DLD1 (cell line): Measurements from ENCODE around the gene RNPS1.
"Not testable (repeated sequence)": the region's sequence is repeated elsewhere in the genome, so short reads cannot be mapped to it uniquely, and the experiment has no call there.

ENCODE experiments used
- in situ Hi-C: cut with HindIII; loops from 2 replicates; pipeline ENCODE4 v1.10.0; 2017; ENCODE audit warnings: low sequenced_read_pairs

The RNPS1 gene

DNA sequence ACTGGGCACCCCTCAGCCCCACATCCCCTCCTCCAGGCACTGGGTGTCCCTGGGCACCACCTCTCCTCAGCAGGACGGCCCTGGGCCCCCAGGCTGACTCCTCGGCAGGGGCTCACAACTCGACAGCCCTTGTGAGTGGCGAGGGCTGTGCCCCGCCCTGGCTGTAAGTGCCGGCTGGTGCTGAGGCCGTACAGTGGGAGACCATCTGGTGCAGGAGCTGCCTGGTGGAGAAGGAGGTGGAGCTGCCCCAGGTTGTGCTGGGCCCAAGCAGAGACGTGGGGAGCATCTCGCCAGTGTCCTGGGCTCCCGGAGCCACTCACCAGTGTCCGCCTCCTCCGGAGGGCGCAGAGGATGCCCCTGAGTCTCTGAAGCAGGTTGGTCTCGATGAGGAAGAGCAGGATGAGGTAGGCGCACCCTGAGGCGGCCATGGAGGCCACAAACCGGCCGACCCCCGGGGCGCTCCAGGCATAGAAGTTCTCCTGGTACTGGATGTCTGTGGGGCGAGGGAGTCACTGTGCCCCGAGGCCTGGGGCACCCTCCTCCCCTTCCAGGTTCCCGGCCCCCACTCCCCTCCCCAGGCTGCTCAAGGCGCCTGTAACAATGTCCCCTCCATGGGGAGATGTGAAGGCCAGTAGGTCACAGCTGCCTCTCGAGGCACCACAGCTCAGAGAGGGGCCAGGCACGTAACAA lies 15.1 kb upstream of the RNPS1 start:
- in situ Hi-C loops: no loop called here

DNA sequence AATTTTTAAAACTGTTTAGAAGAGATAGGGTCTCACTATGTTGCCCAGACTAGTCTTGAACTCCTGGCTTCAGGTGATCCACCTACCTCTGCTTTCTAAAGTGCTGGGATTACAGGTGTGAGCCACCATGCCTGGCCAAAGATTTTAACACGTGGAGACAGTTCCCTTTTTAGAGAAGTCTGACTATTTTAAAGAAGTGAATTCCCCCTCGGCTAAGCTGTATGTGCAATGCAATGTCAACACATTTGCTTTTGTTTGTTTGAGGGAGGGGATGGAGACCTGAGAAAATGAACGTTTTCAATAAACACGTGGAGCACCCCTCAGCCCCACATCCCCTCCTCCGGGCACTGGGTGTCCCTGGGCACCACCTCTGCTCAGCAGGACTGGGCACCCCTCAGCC lies 14.3 kb upstream of the RNPS1 start:
- in situ Hi-C loops: no loop called here

DNA sequence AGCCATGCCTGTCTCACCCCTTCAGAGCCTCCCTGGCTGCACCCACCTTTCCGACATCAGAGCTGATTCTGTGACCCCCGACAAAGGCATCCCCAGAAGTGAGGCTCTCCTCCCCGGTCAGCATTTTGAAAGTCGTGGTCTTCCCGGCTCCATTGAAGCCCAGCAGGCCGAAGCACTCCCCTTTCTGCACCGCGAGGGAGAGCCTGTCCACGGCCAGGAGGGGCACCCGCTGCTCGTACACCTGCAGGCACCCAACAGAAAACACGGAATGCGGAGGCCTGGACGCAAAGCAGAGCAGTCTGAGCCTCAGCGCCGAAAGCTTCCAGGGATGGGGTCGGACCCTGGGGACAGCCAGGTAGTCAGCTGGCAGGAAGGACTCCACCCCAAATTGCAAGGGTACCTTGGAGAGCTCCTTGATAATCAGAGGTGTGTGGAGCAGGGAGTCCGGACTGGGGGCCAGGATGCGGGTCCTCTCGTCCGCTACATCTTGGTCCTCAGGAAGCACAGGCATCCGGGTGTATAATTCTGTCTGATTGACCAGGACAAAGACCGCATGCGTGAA lies 13.1 kb upstream of the RNPS1 start:
- in situ Hi-C loops: no loop called here

DNA sequence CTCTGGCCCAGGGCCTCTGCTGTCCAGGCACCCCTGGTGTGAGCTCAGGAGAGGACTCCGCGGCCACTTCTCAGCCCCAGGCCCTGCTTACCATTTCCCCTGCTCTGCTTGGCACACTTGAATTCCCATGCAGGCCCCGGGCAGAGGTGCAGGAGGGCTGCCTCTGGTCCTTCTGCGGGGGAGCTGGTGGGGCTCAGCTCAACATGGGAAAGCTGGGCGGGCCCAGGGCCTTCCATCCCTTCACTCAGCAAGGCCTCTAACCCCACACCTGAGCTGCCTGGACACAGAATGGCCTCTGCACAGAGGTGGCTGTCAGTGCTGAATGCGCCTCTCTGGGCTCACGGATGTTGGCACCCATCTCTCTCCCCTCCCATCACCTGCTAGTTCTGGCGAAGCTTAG lies 12.5 kb upstream of the RNPS1 start:
- in situ Hi-C loops: no loop called here

DNA sequence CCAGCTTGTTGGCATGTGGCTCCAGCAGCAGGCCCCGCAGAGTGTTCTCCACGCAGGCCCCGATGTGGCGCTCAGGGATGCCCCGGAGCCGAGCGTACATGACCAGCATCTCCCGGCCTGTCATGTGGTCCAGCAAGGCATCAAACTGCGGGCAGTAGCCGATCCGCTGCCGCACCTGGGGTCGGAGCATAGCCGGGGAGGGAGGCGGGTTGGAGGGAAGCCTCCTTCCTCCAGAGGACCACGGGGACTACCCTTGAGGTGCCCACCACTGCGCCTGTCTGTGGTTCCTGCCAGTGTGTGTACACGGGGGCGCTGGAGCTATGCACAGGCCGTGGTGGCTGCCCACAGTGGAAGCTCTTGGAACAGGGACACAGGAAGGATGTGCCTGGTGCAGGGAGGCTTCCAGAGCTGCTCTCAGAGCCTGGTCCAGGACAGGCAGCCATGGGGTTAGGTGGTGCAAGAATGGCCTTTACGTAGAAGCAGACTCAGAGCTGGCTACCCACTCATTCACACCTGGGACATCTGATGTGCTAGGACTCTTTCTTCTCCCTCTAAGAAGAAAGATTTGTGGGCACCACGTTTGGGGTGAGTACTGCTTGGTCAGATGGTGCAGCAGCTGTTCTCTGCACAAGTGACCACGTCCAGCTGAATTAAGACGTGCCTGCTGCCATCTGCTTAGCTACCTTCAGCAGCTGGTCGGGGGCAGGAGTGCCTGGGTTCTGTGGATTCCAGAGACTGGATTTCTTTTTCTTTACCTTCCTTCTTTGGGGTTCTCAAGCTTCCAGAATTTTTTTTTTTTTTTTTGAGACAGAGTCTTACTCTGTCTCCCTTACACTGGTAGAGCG lies 11.3 kb upstream of the RNPS1 start:
- in situ Hi-C loops: no loop called here

DNA sequence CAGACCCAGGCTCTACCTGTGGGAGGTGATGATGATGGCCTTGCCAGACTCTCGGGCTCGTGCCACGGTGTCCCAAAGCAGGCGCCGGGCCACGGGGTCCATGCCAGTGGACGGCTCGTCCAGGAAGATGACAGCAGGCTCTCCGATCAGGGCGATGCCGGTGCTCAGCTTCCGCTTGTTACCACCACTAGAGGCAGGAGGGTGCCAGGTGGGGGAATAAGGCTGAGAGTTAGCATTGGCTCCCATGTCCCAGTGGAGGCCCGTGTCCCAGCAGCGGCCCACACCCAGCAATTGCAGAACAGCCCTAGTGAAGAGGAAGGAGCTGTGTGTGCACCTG lies 10.3 kb upstream of the RNPS1 start:
- in situ Hi-C loops: no loop called here

DNA sequence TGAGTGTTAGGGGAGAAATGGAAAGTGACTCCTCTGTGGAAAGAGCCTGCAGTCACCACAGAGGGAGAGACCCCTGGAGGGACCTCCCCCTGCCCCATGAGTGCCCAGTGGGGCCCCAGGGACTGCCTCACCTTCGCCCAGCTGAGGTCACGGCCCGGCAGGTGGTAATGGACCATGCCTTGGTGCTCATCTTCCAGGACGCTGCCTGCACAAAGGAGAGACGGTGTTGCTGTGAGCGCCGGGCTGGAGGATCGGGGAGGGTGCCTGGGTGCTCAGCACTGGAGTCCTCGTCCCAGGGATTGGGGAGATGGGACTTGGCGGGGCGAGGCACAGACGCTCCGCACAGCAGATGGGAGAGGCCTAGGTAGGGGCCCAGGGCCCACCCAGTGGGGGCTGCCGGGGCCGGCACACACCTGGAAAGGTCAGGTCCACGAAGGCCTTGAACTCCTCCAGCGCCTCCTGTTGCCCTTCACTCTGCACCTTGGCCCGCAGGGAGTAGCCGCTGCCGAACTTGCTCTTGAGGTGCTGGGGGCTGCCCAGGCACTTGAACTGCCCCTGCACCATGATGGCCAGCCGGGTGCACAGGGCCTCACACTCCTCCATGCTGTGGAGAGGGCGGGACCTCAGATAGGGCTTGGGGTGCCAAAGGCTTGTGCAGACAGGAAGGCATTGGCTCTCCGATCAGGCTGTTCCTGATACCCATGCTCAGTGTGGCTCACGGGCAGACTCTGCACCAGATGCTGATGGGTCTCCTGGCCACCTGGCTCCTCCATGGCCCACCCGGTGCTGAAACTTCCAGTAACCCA lies 9.7 kb upstream of the RNPS1 start:
- in situ Hi-C loops: no loop called here

DNA sequence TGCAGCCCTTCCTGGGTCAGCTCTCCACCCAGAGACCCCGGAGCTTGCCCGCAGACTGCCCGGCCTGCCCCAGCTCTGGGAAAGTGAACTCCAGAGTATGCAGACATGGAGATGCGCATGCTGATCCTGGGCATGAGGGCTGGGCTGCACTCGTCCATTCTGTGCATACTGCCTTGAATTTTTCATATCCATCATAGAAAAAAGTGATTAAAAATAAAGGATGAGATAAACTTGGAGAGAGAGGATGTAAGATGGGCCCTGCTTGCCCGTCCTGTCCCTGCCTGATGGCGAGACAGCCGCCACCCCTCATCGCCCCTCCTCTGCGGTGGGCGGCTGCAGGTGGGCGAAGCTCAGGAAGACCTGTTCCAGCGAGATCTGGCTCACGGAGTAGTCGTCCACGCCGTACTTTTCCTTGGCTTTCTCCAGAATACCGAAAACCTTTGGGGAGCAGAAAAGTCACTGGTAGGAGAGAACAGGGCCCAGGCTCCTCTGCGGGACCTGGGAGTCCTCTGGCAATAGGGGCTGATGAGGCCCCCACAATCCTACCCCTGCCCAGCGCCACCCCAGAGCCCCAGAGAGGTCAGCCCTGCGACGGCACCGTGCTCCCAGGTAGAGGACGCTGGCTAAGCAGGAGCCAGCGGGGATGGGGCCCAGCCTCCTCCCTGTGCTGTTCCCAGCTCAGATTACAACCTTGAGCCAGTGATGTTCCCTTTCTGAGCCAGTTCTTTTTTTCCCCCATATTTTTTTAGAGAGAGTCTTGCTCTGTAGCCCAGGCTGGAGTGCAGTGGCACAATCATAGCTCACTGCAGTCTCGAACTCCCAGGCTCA lies 8.7 kb upstream of the RNPS1 start:
- in situ Hi-C loops: no loop called here

DNA sequence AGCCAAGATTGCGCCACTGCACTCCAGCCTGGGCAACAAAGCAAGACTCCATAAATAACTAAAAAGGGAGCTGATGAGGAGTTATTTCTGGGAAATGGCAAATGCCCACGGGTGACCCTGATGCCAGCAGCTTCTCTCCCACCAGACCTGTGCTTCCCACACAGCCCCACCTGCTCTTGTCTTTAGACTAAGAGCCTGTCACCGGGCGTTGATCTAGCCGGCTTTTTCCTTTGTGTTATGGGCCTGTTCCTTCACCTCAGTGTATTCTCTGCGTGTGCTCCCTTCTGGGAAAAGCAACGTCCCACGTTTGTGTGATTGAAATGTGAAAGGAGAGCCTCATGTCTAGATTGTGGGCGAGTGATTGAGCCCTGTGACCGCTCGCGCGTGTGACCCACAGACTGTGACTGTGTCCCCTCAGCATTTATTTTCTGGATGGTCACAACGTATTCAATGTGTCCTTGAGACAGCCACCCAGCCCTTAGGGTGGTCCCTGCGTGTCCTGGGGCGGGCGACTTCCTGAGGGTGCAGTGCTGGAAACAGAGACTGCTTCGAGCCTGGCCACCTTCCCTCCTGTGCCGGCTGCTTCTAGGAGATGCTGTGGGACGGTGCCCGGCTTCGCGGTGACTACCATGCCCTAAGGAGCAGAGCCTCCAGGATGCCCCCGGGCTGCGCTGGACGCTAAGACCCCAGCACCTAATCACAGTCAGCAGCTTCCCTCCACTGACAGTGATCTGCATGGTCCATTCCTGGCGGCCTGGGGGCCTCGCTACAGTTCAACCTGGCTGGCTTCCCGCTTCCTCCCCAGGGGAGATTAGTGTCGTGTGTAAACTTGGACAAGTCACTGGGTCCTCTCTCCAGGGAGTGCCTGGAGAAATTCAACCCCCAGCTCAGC lies 7.8 kb upstream of the RNPS1 start:
- in situ Hi-C loops: no loop called here

DNA sequence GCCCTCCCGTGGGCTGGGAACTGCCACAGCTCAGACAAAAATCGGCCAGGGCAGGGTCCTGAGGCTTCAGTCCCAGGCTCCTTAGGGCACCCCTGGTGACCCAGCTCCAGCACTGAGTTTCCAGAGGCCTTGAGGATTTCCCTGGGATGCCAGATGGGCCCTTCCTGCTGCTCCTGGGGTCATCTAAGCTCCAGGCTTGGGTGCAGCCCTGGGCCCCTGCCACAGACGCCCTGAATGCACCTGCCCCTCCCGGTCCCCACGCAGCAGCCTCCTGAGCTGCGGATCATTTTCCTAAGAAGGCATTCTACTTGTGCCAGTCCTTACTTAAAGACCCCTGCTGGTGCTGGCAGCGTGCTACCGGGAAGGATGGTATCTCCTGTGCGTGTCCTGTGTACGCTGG lies 6.0 kb upstream of the RNPS1 start:
- in situ Hi-C loops: no loop called here

DNA sequence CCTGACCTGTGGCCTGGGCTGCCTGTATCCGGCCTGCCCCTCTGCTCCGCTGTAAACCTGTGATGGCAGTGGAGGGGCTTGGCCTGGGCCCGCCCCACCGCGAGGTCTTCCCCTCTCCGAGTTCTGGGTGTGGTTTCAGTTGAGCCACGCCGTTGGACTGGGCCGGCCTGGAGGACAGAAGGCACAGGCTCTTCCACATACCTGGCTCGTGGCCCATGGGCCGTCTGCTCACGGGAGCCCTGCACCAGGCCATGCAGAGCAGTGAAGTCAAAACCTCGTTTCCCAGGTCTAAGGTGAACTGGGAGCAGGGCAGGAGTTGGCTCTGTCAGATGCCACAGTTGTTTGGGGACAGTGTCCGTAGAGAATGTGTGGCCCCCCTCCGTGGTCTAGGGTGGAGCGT lies 5.6 kb upstream of the RNPS1 start:
- in situ Hi-C loops: no loop called here

DNA sequence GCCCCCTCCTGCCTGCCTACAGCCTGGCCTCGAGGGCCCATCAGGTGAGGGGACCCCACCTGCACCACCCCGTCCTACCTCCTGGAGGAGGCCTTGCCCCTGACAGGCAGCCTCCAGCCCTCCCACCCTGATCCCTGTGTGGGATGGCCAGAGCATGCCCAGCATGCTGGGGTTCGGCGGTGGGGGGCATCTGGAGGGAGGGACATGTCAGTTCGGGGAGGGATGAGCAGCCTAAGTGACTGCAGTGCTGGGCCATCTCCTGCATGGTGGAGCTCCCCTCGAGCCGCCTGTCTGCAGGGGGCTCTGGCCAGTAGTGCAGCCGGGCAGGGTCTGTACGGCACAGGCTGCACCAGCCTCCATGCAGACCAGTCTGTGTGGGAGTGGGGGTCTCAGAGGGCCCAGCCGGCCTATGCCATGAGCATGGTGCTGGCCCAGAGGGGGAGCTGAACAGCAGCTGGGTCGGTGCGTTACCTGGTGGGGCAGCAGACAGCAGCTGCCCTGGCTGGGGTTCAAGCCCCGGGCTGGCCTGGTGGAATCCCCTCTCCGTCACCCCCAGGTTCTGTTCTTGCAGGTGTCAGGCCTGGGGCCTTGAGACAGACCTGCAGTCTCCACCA lies 4.0 kb upstream of the RNPS1 start:
- in situ Hi-C loops: no loop called here

DNA sequence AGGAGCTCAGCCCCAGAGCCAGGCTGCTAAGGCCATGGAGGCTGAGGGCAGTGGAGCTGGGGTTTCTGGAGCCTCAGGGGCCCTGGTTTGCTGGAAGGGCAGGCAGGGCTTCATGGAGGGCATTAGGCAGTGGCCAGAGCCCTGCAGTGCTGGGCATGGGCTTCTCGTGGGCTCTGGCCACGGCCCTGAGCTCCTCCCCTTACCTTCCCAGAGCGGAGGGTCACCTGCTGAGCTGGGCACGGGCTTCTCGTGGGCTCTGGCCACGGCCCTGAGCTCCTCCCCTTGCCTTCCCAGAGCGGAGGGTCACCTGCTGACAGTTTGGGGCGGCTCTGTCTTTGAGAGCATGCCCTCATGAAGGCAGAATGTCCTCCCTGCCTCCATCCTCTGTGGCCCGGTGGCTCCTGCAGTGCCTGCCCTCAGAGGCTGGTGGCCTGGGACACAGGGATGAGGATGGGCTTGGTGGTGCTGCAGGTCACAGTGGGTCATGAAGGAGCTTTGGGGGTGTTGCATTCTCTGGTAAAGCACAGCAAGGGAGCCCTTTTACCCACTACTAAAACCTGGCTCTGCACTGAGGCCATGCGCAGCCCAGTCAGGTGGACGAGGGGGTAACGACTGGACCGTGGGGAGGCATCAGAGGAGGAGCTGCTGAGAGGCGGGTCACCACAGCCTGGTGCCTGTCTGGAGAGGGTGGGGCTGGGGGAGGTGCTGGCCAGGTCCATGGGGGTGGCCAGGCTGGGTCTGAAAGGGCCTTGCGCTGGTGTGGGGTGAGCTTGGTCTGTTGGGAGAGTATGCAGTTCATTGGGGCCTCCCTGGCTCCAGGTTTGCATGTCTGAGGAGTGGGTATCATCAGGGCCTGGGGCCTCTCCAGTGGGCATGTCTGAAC lies 2.9 kb upstream of the RNPS1 start:
- in situ Hi-C loops: no loop called here

DNA sequence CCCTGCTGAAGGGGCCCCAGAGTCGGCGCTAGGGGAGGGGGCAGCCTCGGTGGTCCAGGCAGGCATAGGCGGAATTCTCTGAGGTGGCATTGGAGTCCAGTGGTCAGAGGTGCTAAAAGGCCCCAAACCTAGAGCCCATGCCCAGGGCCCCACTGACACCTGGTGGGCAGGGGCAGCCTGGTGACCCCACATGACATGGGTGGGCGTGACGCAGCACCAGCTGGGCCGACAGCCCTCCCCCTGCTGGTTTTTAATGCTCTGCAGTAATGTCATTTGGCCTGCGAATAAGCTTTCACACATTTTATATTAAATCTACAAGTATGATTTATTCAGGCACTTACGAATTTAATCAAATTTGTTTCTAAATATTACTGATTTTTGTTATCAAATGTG lies 2.1 kb upstream of the RNPS1 start:
- in situ Hi-C loops: no loop called here

DNA sequence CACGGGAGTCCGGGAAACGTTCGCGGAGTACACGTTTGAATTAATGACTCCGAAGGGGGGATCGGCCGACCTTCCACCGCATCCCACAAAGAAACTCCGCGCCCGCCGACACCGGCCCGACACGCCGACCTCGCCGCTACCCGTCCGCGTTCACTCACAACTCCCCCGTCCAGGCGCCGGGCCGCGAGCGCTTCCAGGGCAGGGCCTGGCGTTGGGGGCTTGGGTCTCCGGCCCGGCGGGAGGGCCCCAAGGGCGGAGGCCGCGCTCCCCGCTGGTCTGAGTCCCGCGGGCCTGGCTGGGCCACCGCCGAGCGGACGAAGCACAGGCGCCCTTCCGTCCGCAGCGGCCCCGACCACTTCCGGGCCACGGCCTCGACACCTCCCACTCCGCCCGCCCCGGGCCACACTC lies 417 bp downstream of the RNPS1 start:
- in situ Hi-C loops: not testable (repeated sequence)

DNA sequence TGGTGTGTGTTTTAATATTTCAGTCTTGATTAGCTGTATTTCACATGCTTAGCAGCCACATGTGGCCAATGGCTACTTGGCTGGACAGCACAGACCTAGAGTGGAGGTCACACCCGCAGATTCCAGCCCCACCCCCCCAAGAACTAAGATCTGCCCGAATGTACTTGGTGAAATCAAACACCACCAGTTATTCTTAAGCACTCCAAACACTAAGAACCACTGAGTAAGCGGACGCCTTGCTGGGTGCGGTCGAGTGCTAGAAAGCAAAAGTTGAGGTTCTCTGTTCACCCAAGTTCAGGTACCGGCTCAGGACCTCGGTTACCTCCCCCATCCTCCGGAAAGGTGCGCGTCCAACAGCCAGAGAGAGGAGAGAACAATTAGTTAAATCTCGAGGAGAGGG lies 1.0 kb downstream of the RNPS1 start:
- in situ Hi-C loops: not testable (repeated sequence)

DNA sequence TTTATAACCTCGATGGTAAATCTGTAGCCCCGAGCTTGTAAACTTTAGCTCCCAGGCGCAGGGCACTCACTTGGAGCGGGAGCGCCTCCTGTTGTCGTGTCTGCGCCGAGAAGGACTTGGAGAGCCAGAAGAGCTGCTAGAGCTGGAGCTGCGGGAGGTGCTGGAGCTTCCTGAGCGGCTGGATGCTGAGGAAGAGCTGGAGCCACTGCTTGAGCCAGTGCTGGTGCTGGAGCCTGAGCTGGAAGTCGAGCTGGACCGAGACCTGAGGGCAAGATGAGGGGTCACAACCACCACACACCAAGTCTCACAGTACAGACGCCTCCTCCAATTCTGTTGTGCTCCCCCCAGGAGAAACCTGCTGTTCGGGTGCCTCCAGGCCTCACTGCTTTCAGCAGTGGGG lies 4.9 kb downstream of the RNPS1 start:
- in situ Hi-C loops: not testable (repeated sequence)

DNA sequence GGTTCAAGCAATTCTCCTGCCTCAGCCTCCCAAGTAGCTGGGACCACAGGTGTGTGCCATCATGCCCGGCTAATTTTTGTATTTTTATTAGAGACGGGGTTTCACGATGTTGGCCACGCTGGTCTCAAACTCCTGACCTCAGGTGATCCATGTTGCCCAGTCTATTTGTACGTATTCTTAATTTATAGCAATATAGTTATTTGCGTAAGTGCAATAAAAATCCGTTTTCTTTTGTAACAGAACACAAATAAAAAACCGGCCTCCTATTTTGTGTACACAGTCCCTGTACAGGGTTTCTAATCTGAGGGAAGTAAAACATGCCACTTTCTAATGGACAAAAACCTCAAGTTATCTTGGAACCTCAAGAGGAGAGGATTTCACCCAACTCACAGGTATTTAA lies 7.7 kb downstream of the RNPS1 start:
- in situ Hi-C loops: no loop called here
